Spleen (tissue), 11 donors: ENCODE measurements around the gene FAM47E. TPM values are rescaled to one million over a fixed set of nuclear protein-coding genes. Genes with fewer than 3 reads are reported as not detected.

Source experiments
- DNase-seq: peaks from one replicate; pipeline ENCODE4 v3.0.0-alpha.2; 2020
- H3K27ac ChIP-seq, 8 donors: fragments of 200-600 bp; sonication (generic) in 7 of 8; 1 replicate in 4 of 8; 2 replicates in 4 of 8; pipeline versions ENCODE4 v1.5.0 to v1.8.0; 2016 to 2021; ENCODE audit warnings: inconsistent platforms in 4 of 8, mild to moderate bottlenecking in 4 of 8, moderate library complexity in 1 of 8
- H3K27me3 ChIP-seq, 7 donors: fragments of 200-600 bp; sonication (generic) in 6 of 7; replicated peaks in 1 of 7; 1 replicate in 4 of 7; 2 replicates in 3 of 7; pipeline versions ENCODE4 v1.5.0 to v1.8.0; 2016 to 2021; ENCODE audit warnings: inconsistent platforms in 3 of 7, mild to moderate bottlenecking in 1 of 7
- H3K36me3 ChIP-seq, 6 donors: fragments of 200-600 bp; sonication (generic) in 5 of 6; 1 replicate in 4 of 6; 2 replicates in 2 of 6; pipeline versions ENCODE4 v1.5.0 to v1.8.0; 2016 to 2021; ENCODE audit warnings: inconsistent platforms in 2 of 6
- H3K4me1 ChIP-seq, 6 donors: fragments of 200-600 bp; sonication (generic) in 5 of 6; 1 replicate in 3 of 6; 2 replicates in 3 of 6; pipeline versions ENCODE4 v1.5.0 to v1.8.0; 2016 to 2021; ENCODE audit warnings: inconsistent platforms in 3 of 6
- H3K4me3 ChIP-seq, 8 donors: fragments of 200-600 bp; sonication (generic) in 7 of 8; 1 replicate in 4 of 8; 2 replicates in 4 of 8; pipeline versions ENCODE4 v1.5.0 to v1.8.0; 2016 to 2021; ENCODE audit warnings: inconsistent platforms in 4 of 8, mild to moderate bottlenecking in 4 of 8, moderate library complexity in 2 of 8
- H3K9me3 ChIP-seq, 8 donors: fragments of 200-600 bp; sonication (generic) in 7 of 8; 1 replicate in 4 of 8; 2 replicates in 4 of 8; pipeline versions ENCODE4 v1.5.0 to v1.8.0; 2016 to 2021; ENCODE audit warnings: inconsistent platforms in 4 of 8
- CTCF ChIP-seq, 11 experiments: fragments of 200-600 bp in 7 of 11; fragments of 450-650 bp in 4 of 11; sonication (generic) in 4 of 11; IDR thresholded peaks in 8 of 11; conservative IDR thresholded peaks in 3 of 11; 1 replicate in 7 of 11; 2 replicates in 4 of 11; pipeline versions ENCODE4 v1.4.0 to v1.8.0; 2016 to 2021; ENCODE audit warnings: antibody characterized with exemption in 11 of 11, inconsistent platforms in 4 of 11, mild to moderate bottlenecking in 1 of 11
- POLR2A ChIP-seq, 3 donors: fragments of 450-650 bp; IDR thresholded peaks; one replicate each; pipeline ENCODE4 v1.5.1; 2017; ENCODE audit warnings: antibody characterized with exemption in 3 of 3, mild to moderate bottlenecking in 1 of 3
- POLR2AphosphoS5 ChIP-seq, 3 donors: sonication (generic); formaldehyde crosslinking; IDR thresholded peaks; one replicate each; pipeline ENCODE4 v1.5.1; 2017; ENCODE audit warnings: antibody characterized with exemption in 3 of 3
- WGBS, 5 donors: extraction: QIAGEN DNeasy Blood & Tissue Kit in 3 of 5; methylation state at CpG; one replicate each; pipeline versions ENCODE4 v1.1.5 to v1.1.7; 2013 to 2018; 5-methylcytosine and 5-hydroxymethylcytosine counted together
- intact Hi-C: fragments of 100-400 bp; cut with DNase I; formaldehyde crosslinking; loops from one replicate; pipeline ENCODE4 v1.15.0; 2023; ENCODE audit warnings: low total_unique reads
- polyA plus RNA-seq, 3 donors: library from polyadenylated mRNA; stranded (reverse); fragments of 200-250 nt; gene quantifications; one replicate each; pipeline ENCODE4 v1.2.1, GENCODE V29; 2013
- total RNA-seq, 7 donors: library from RNA; depleted of rRNA in 3 of 7; stranded (reverse); fragments of >200 nt in 3 of 7; fragmentation: NEBNext Ultra II Directional in 4 of 7; extraction: Animal tissue kit (Norgen Biotek cat#: 25700) in 4 of 7; gene quantifications; one replicate each; pipeline versions ENCODE4 v1.1.0 to v1.2.1, GENCODE V29; 2016 to 2021
- donor health status: healthy with polysubstance abuse.
- donor health status: DM: no; HTN: no; CAD: no; lungs with moderate emphysema.
- donor health status: DM: no; HTN: no; CAD: no.
- donor health status: Bipolar disorder and iron deficiency.
- donor health status: healthy.
- donor health status: DM: no; HTN: no; CAD: no.
- donor health status: DM: yes; HTN: yes; CAD: no.

Gene FAM47E
- total and polyA plus RNA-seq, 10 donors = 0.66 to 6.2 (median 2.1) TPM

- 31 to 41% (median 39%) methylated on average over 4 of the region's 4 CpGs for WGBS, 5 donors
- Histone ChIP-seq H3K4me3 (peak overlapping the region in 4 of 8 donors; percentile 9 to 82 (median 43)), H3K4me1 (peaks cover 52 to 92% (median 86%) of the 10 kb centered on the region in 6 donors), H3K36me3 (peaks cover 0 to 6% (median 0%) of the 10 kb centered on the region in 6 donors), H3K27me3 (no peaks in the 10 kb centered on the region), H3K27ac (peak overlapping the region; percentile 58 to 97 (median 96)), H3K9me3 (no peaks in the 10 kb centered on the region)
- no peak for DNase-seq
- intact Hi-C loops = no loop called here
- TF ChIP-seq POLR2AphosphoS5 (IDR thresholded peaks at IDR 0.05) (no peak), CTCF (IDR thresholded peaks at IDR 0.05 in 8 of 11, conservative IDR thresholded peaks at IDR 0.05 in 3 of 11) (no peak), POLR2A (IDR thresholded peaks at IDR 0.05) (no peak)
Measured at GRCh38 chr4:76210452-76210851, 41.1 kb upstream of the FAM47E start.

GRCh38 chr4:76211769-76212708 lies 39.5 kb upstream of the FAM47E start:
- peak overlapping the region; percentile 91 to 97 (median 96) for H3K27ac ChIP-seq
- peak overlapping the region; percentile 54 to 85 (median 74) for H3K4me3 ChIP-seq
- H3K36me3 ChIP-seq = peaks cover 0 to 6% (median 0%) of the 10 kb centered on the region in 6 donors
- DNase-seq = no peak
- H3K9me3 ChIP-seq = no peaks in the 10 kb centered on the region
- 48 to 70% (median 61%) methylated on average over 6 of the region's 6 CpGs for WGBS, 5 donors
- no peaks in the 10 kb centered on the region for H3K27me3 ChIP-seq
- intact Hi-C loops = no loop called here
- TF ChIP-seq CTCF (IDR thresholded peaks at IDR 0.05 in 8 of 11, conservative IDR thresholded peaks at IDR 0.05 in 3 of 11) (no peak), POLR2A (IDR thresholded peaks at IDR 0.05) (no peak), POLR2AphosphoS5 (IDR thresholded peaks at IDR 0.05) (no peak)
- peaks cover 52 to 78% (median 73%) of the 10 kb centered on the region in 6 donors for H3K4me1 ChIP-seq

- Histone ChIP-seq H3K36me3 (peaks cover 0 to 6% (median 0%) of the 10 kb centered on the region in 6 donors), H3K9me3 (no peaks in the 10 kb centered on the region), H3K4me1 (peaks cover 45 to 74% (median 64%) of the 10 kb centered on the region in 6 donors), H3K4me3 (peak overlapping the region; percentile 54 to 85 (median 74)), H3K27ac (peak overlapping the region; percentile 91 to 97 (median 96)), H3K27me3 (no peaks in the 10 kb centered on the region)
- no peak for TF ChIP-seq CTCF (IDR thresholded peaks at IDR 0.05 in 8 of 11, conservative IDR thresholded peaks at IDR 0.05 in 3 of 11)
- TF ChIP-seq POLR2AphosphoS5 (IDR thresholded peaks at IDR 0.05) = no peak
- TF ChIP-seq POLR2A (IDR thresholded peaks at IDR 0.05) = no peak
- WGBS, 5 donors = 3 to 12% (median 4%) methylated on average over 13 to 14 of the region's 14 CpGs
- intact Hi-C loops = no loop called here
- DNase-seq = no peak
Measured at GRCh38 chr4:76212851-76213414, 38.6 kb upstream of the FAM47E start.
